Neural progenitor cell (in vitro differentiated cells): ENCODE data around the gene SPESP1. TPM values are rescaled to one million over a fixed set of nuclear protein-coding genes. Genes with fewer than 3 reads are reported as not detected.

Source experiments
- DNase-seq: peaks from one replicate; pipeline ENCODE4 v3.0.0-alpha.2; 2016; ENCODE audit warnings: low spot score
- H2AFZ ChIP-seq: fragments of 200-600 bp; sonication (generic); replicated peaks from 2 replicates; pipeline ENCODE4 v1.6.1; 2016; ENCODE audit warnings: antibody characterized with exemption
- H3F3A ChIP-seq: fragments of 200-600 bp; sonication (generic); 2 replicates; pipeline ENCODE4 v1.6.1; 2016; ENCODE audit warnings: antibody characterized with exemption, low read depth
- H3K27ac ChIP-seq: fragments of 200-600 bp; sonication (generic); 2 replicates; pipeline ENCODE4 v1.5.1; 2016; ENCODE audit warnings: mild to moderate bottlenecking
- H3K27me3 ChIP-seq: fragments of 200-600 bp; sonication (generic); 2 replicates; pipeline ENCODE4 v1.6.1; 2016; ENCODE audit warnings: mild to moderate bottlenecking, moderate library complexity
- H3K36me3 ChIP-seq: fragments of 200-600 bp; sonication (generic); 2 replicates; pipeline ENCODE4 v1.5.1; 2016
- H3K4me1 ChIP-seq: fragments of 200-600 bp; sonication (generic); 2 replicates; pipeline ENCODE4 v1.6.1; 2016; ENCODE audit warnings: mixed run types
- H3K4me2 ChIP-seq: fragments of 200-600 bp; sonication (generic); 2 replicates; pipeline ENCODE4 v1.6.1; 2016
- H3K4me3 ChIP-seq: fragments of 200-600 bp; sonication (generic); 2 replicates; pipeline ENCODE4 v1.5.1; 2016
- H3K79me2 ChIP-seq: fragments of 200-600 bp; sonication (generic); 2 replicates; pipeline ENCODE4 v1.6.1; 2016; ENCODE audit warnings: low read depth
- H3K9ac ChIP-seq: fragments of 200-600 bp; sonication (generic); 2 replicates; pipeline ENCODE4 v1.6.1; 2016
- H3K9me3 ChIP-seq: fragments of 200-600 bp; sonication (generic); 2 replicates; pipeline ENCODE4 v1.5.1; 2016; ENCODE audit warnings: low read depth
- H4K20me1 ChIP-seq: fragments of 200-600 bp; sonication (generic); 2 replicates; pipeline ENCODE4 v1.6.1; 2016; ENCODE audit warnings: low read depth
- H3K27ac Mint-ChIP-seq: 3 replicates; pipeline ENCODE4 v1.8.0; 2021; ENCODE audit warnings: mixed read lengths
- H3K27me3 Mint-ChIP-seq: 2 replicates; pipeline ENCODE4 v1.8.0; 2022; ENCODE audit warnings: low read depth, mild to moderate bottlenecking, inconsistent platforms, moderate library complexity, mixed read lengths; ENCODE audit not compliant: insufficient read depth
- H3K36me3 Mint-ChIP-seq: 3 replicates; pipeline ENCODE4 v1.8.0; 2021; ENCODE audit warnings: mixed read lengths
- H3K4me1 Mint-ChIP-seq: 3 replicates; pipeline ENCODE4 v1.8.0; 2021; ENCODE audit warnings: mixed read lengths
- H3K4me3 Mint-ChIP-seq: 3 replicates; pipeline ENCODE4 v1.8.0; 2021; ENCODE audit warnings: mild to moderate bottlenecking, moderate library complexity, mixed read lengths
- H3K9me3 Mint-ChIP-seq: 3 replicates; pipeline ENCODE4 v1.8.0; 2020; ENCODE audit warnings: mixed read lengths
- CTCF ChIP-seq: fragments of 200-600 bp; sonication (generic); IDR thresholded peaks from 2 replicates; pipeline ENCODE4 v1.5.1; 2017; ENCODE audit warnings: antibody characterized with exemption, mild to moderate bottlenecking
- EZH2 ChIP-seq: fragments of 200-600 bp; sonication (generic); IDR thresholded peaks from 2 replicates; pipeline ENCODE4 v1.6.1; 2017; ENCODE audit warnings: antibody characterized with exemption, mild to moderate bottlenecking, moderate library complexity
- EZH2phosphoT487 ChIP-seq: fragments of 200-600 bp; sonication (generic); IDR thresholded peaks from 2 replicates; pipeline ENCODE4 v1.6.1; 2017; ENCODE audit warnings: antibody characterized with exemption
- total RNA-seq: library from RNA; depleted of rRNA; stranded (reverse); fragments of >200 nt; gene quantifications from 2 replicates; pipeline ENCODE4 v1.2.3, GENCODE V29; 2015; ENCODE audit warnings: low replicate concordance

The SPESP1 gene
- total RNA-seq, 1 donor from 2014 or later: not detected

GRCh38 chr15:68951813-68952212 is 21.5 kb downstream of the SPESP1 start:
- Mint-ChIP-seq H3K4me1 (no peaks in the 10 kb centered on the region), H3K27ac (no peak overlapping the region), H3K27me3 (no peaks in the 10 kb centered on the region), H3K4me3 (no peak overlapping the region), H3K9me3 (peaks cover 6% of the 10 kb centered on the region), H3K36me3 (no peaks in the 10 kb centered on the region)
- H3K27ac ChIP-seq: no peak overlapping the region
- H3K4me1 ChIP-seq: no peaks in the 10 kb centered on the region
- no peaks in the 10 kb centered on the region for H3K27me3 ChIP-seq
- H4K20me1 ChIP-seq: no peaks in the 10 kb centered on the region
- no peaks in the 10 kb centered on the region for H3K36me3 ChIP-seq
- H3K9ac ChIP-seq: no peak overlapping the region
- DNase-seq: no peak
- no peak overlapping the region for H3K4me3 ChIP-seq
- H3F3A ChIP-seq: no peaks in the 10 kb centered on the region
- no peak for TF ChIP-seq EZH2phosphoT487
- TF ChIP-seq CTCF: no peak
- no peak for TF ChIP-seq EZH2
- no peak overlapping the region for H3K4me2 ChIP-seq
- no peak overlapping the region for H2AFZ ChIP-seq
- H3K79me2 ChIP-seq: no peaks in the 10 kb centered on the region
- no peaks in the 10 kb centered on the region for H3K9me3 ChIP-seq

- Histone ChIP-seq H2AFZ (no peak overlapping the region), H3F3A (no peaks in the 10 kb centered on the region), H4K20me1 (no peaks in the 10 kb centered on the region), H3K4me3 (no peak overlapping the region), H3K9me3 (no peaks in the 10 kb centered on the region), H3K36me3 (no peaks in the 10 kb centered on the region), H3K27me3 (no peaks in the 10 kb centered on the region), H3K9ac (no peak overlapping the region), H3K79me2 (no peaks in the 10 kb centered on the region), H3K4me1 (no peaks in the 10 kb centered on the region), H3K27ac (no peak overlapping the region), H3K4me2 (no peak overlapping the region)
- H3K9me3 Mint-ChIP-seq: peaks cover 13% of the 10 kb centered on the region
- H3K4me3 Mint-ChIP-seq: no peak overlapping the region
- no peak for DNase-seq
- no peaks in the 10 kb centered on the region for H3K27me3 Mint-ChIP-seq
- H3K27ac Mint-ChIP-seq: no peak overlapping the region
- no peak for TF ChIP-seq EZH2phosphoT487
- TF ChIP-seq CTCF: no peak
- no peak for TF ChIP-seq EZH2
- H3K4me1 Mint-ChIP-seq: no peaks in the 10 kb centered on the region
- no peaks in the 10 kb centered on the region for H3K36me3 Mint-ChIP-seq
Observed at GRCh38 chr15:68957696-68958095, 27.4 kb downstream of the SPESP1 start.

DNA sequence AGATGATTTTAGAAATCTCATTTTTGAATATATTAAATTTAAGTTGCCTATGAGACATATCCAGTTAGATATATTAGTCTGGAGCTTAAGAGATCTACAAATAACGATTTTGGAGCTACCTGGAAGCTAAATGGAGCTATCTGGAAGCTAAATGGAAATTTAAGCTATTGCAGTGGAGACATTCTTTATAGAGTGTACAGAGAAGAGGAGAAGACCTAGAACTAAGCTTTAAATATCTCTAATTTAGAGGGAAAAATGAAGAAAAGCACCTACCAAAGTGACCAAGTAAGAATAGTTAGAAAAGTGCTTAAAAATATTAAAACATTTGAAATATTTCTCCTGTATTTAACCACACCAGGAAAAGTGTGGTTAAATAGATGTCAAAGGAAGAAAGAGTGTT is 28.3 kb downstream of the SPESP1 start:
- Histone ChIP-seq H3K4me1 (no peaks in the 10 kb centered on the region), H3K4me3 (no peak overlapping the region), H3K4me2 (no peak overlapping the region), H3K27me3 (no peaks in the 10 kb centered on the region), H4K20me1 (no peaks in the 10 kb centered on the region), H3K9me3 (no peaks in the 10 kb centered on the region), H3K79me2 (no peaks in the 10 kb centered on the region), H2AFZ (no peak overlapping the region), H3K36me3 (no peaks in the 10 kb centered on the region), H3K9ac (no peak overlapping the region), H3K27ac (no peak overlapping the region), H3F3A (no peaks in the 10 kb centered on the region)
- peaks cover 3% of the 10 kb centered on the region for H3K36me3 Mint-ChIP-seq
- H3K4me3 Mint-ChIP-seq: no peak overlapping the region
- no peak overlapping the region for H3K27ac Mint-ChIP-seq
- DNase-seq: no peak
- H3K4me1 Mint-ChIP-seq: no peaks in the 10 kb centered on the region
- H3K27me3 Mint-ChIP-seq: peaks cover 5% of the 10 kb centered on the region
- H3K9me3 Mint-ChIP-seq: peaks cover 17% of the 10 kb centered on the region
- TF ChIP-seq EZH2: no peak
- TF ChIP-seq CTCF: no peak
- no peak for TF ChIP-seq EZH2phosphoT487
